HEK293T (cell line): ENCODE results near the gene PCSK2.

Experiments
- ARNT ChIP-seq: fragments of 450-650 bp; IDR thresholded peaks from 2 replicates; pipeline ENCODE4 v1.6.1; 2017; ENCODE audit warnings: mild to moderate bottlenecking
- BHLHE40 ChIP-seq: fragments of 450-650 bp; IDR thresholded peaks from 2 replicates; pipeline ENCODE4 v1.6.1; 2016; ENCODE audit warnings: mild to moderate bottlenecking, moderate library complexity, borderline replicate concordance
- ELF4 ChIP-seq: fragments of 450-650 bp; IDR thresholded peaks from 2 replicates; pipeline ENCODE4 v1.6.1; 2017; ENCODE audit warnings: antibody characterized with exemption
- FOXA1 ChIP-seq: fragments of 450-650 bp; IDR thresholded peaks from 2 replicates; pipeline ENCODE4 v1.6.1; 2016; ENCODE audit warnings: mild to moderate bottlenecking
- FOXK2 ChIP-seq: fragments of 450-650 bp; IDR thresholded peaks from 2 replicates; pipeline ENCODE4 v1.6.1; 2016; ENCODE audit warnings: mild to moderate bottlenecking
- NFRKB ChIP-seq: fragments of 450-650 bp; IDR thresholded peaks from 2 replicates; pipeline ENCODE4 v1.6.1; 2016; ENCODE audit warnings: mild to moderate bottlenecking, moderate library complexity
- PKNOX1 ChIP-seq: fragments of 450-650 bp; IDR thresholded peaks from 2 replicates; pipeline ENCODE4 v1.6.1; 2016
- SP1 ChIP-seq: fragments of 450-650 bp; IDR thresholded peaks from 2 replicates; pipeline ENCODE4 v1.6.1; 2017
- TARDBP ChIP-seq: fragments of 450-650 bp; IDR thresholded peaks from 2 replicates; pipeline ENCODE4 v1.6.1; 2016
- ZNF384 ChIP-seq: fragments of 450-650 bp; IDR thresholded peaks from 2 replicates; pipeline ENCODE4 v1.6.1; 2016

- TF ChIP-seq PKNOX1 = no peak
- TF ChIP-seq ZNF384 = no peak
- TF ChIP-seq SP1 = no peak
- TF ChIP-seq TARDBP = no peak
- TF ChIP-seq ELF4 = no peak
- no peak for TF ChIP-seq FOXK2
- TF ChIP-seq FOXA1 = no peak
- TF ChIP-seq BHLHE40 = no peak
- no peak for TF ChIP-seq NFRKB
- TF ChIP-seq ARNT = no peak
These were observed 288.2 kb downstream of the PCSK2 start for GRCh38 chr20:17515053-17515452.
